ENCODE measurements around the gene TIAM1.

TIAM1 gene

GRCh38 chr21:31087639-31088473 lies 256.2 kb downstream of the TIAM1 start:
- no peak for DNase-seq (ENCODE audit: low read depth in 2 of 2)

GRCh38 chr21:31084689-31085088 lies 259.4 kb downstream of the TIAM1 start:
- no peak for DNase-seq (ENCODE audit: low read depth in 2 of 2)

- DNase-seq (ENCODE audit: low read depth in 2 of 2) = no peak
Measured at GRCh38 chr21:31078796-31079195, 265.3 kb downstream of the TIAM1 start.

DNA sequence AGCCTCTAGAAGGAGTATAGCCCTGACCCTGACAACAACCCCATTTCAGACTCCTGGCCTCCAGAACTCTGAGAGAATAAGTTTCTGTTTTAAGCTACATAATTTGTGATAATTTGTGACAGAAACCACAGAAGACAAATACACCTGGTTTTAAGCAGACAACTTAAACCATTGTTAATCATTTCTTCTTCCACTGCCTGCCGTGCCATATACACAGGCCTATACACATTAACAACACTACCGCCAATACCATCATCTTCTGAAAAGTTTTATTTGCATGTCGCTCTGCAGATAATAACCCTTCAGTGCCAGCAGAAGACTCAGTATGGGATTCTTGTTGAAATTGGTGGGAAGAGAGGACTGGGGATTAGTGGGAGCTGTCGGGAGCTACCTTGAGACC lies 265.8 kb downstream of the TIAM1 start:
- DNase-seq (ENCODE audit: low read depth in 2 of 2) = no peak

DNA sequence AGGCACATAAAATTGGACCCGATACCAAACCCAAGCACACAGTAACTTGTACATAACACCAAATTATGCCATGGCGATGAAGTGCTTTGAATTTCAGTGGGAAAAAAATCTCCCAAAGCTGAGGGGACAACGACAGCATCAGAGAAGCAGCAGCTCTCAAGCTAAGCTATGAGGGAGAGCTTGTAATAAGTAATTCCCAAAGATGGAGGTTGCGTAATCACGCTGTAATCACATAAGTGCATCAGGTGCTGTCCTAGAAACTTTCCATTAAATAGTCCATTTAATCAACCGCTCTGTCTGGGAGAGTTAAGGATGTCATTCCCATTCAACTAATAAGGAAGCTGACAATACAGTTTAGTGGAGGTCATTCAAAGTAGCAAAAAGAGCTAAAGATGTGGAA lies 268.2 kb downstream of the TIAM1 start:
- no peak for DNase-seq (ENCODE audit: low read depth in 2 of 2)

GRCh38 chr21:31072533-31072932 lies 271.5 kb downstream of the TIAM1 start:
- DNase-seq (ENCODE audit: low read depth in 2 of 2) = no peak
